ENCODE data around the gene MYO5A. TPM values are rescaled to one million over a fixed set of nuclear protein-coding genes. Genes with fewer than 3 reads are reported as not detected.

The MYO5A gene
- total RNA-seq, 1 experiment from 2014 or later: 9.9 TPM

DNA sequence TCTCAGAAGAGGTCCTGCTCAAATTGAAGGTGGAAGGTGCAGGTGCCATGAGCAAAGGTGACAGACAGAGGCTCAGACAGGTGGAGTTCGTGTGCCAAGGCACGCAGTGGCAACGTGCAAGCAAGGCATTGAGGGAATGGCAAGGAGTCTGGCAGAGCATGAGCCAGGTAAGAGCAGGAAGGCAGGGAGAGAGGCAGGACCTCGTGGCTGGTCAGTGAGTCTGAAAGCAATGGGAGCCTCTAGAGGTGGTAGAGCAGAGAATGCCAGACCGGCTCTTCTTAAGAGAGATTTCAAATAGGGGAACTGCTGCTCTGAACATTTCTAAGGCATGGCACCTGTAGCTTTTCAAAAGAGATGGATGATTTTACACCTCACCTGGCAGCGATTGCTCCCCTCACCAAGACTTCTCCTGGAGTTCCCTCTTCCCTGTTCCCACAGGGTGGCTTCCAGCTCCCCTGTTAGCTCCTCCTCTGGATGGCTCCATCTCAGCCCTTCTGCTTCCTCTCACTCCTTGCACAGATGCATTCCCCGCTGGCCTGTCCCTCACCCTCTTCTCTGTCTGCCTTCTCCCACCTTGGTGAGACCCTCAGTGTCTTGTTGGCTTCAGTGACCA is 235.8 kb downstream of the MYO5A start:
- no peaks in the 10 kb centered on the region for H3K27me3 ChIP-seq (replicated peaks; ENCODE audit: control insufficient read depth, insufficient read depth, low read length)
- TF ChIP-seq, protein P1, sequence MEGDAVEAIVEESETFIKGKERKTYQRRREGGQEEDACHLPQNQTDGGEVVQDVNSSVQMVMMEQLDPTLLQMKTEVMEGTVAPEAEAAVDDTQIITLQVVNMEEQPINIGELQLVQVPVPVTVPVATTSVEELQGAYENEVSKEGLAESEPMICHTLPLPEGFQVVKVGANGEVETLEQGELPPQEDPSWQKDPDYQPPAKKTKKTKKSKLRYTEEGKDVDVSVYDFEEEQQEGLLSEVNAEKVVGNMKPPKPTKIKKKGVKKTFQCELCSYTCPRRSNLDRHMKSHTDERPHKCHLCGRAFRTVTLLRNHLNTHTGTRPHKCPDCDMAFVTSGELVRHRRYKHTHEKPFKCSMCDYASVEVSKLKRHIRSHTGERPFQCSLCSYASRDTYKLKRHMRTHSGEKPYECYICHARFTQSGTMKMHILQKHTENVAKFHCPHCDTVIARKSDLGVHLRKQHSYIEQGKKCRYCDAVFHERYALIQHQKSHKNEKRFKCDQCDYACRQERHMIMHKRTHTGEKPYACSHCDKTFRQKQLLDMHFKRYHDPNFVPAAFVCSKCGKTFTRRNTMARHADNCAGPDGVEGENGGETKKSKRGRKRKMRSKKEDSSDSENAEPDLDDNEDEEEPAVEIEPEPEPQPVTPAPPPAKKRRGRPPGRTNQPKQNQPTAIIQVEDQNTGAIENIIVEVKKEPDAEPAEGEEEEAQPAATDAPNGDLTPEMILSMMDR (IDR thresholded peaks at IDR 0.05; ENCODE audit: insufficient read depth in 1 of 2, low read depth in 1 of 2, low read length in 1 of 2, severe bottlenecking in 1 of 2, unreplicated experiment in 1 of 2): no peak
- Mint-ChIP-seq H3K27ac (ENCODE audit: unreplicated experiment) (no peak overlapping the region), H3K4me3 (ENCODE audit: unreplicated experiment) (no peak overlapping the region), H3K9me3 (ENCODE audit: unreplicated experiment) (no peaks in the 10 kb centered on the region), H3K4me1 (ENCODE audit: low read depth, unreplicated experiment) (peaks cover 36% of the 10 kb centered on the region), H3K36me3 (ENCODE audit: insufficient read depth, unreplicated experiment) (peaks cover 5% of the 10 kb centered on the region), H3K27me3 (ENCODE audit: insufficient read depth, unreplicated experiment) (no peaks in the 10 kb centered on the region)
- H3K4me3 ChIP-seq (ENCODE audit: low read depth, low read length): no peak overlapping the region
- intact Hi-C loops (cut with micrococcal nuclease; ENCODE audit: unreplicated experiment): no loop called here
- H3K9me3 ChIP-seq: no peaks in the 10 kb centered on the region
- H3K36me3 ChIP-seq (ENCODE audit: control insufficient read depth, insufficient read depth, low read length): no peaks in the 10 kb centered on the region
- H3K4me1 ChIP-seq: peaks cover 25% of the 10 kb centered on the region
- no peak for DNase-seq
- CTCF ChIA-PET: no interaction called here
- POLR2A ChIA-PET: no interaction called here
- no TSS peak for BruUV-seq (replicated peaks)

DNA sequence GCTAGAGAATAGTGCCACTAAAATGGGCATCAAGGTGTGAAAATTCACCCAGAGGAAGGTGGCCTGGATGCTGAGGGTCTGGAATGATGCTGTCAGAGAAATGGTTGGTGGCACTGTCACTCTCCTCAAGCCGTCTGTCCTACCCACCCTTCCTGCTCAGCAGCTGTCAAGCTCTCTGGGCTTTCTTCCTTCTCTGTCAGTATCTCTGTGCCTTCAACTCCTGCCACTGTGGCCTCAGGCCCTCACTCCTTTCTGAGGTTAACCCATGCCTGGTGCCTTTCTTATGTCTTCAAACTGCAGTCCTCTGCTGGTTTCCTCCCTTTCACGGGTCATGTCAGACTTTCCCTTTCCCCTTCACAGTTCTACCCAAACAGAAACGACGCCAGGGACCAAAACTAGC is 237.5 kb downstream of the MYO5A start:
- peaks cover 17% of the 10 kb centered on the region for H3K36me3 Mint-ChIP-seq (ENCODE audit: insufficient read depth, unreplicated experiment)
- peaks cover 48% of the 10 kb centered on the region for H3K4me1 Mint-ChIP-seq (ENCODE audit: low read depth, unreplicated experiment)
- Histone ChIP-seq H3K27me3 (replicated peaks; ENCODE audit: control insufficient read depth, insufficient read depth, low read length) (no peaks in the 10 kb centered on the region), H3K4me1 (peaks cover 35% of the 10 kb centered on the region), H3K9me3 (no peaks in the 10 kb centered on the region), H3K36me3 (ENCODE audit: control insufficient read depth, insufficient read depth, low read length) (no peaks in the 10 kb centered on the region), H3K4me3 (ENCODE audit: low read depth, low read length) (no peak overlapping the region)
- H3K27ac Mint-ChIP-seq (ENCODE audit: unreplicated experiment): peak overlapping the region; percentile 31
- intact Hi-C loops (cut with micrococcal nuclease; ENCODE audit: unreplicated experiment): no loop called here
- no peak for DNase-seq
- CTCF ChIA-PET: no interaction called here
- TF ChIP-seq, protein P1 (IDR thresholded peaks at IDR 0.05; ENCODE audit: insufficient read depth in 1 of 2, low read depth in 1 of 2, low read length in 1 of 2, severe bottlenecking in 1 of 2, unreplicated experiment in 1 of 2): no peak
- BruUV-seq (replicated peaks): no TSS peak
- H3K4me3 Mint-ChIP-seq (ENCODE audit: unreplicated experiment): no peak overlapping the region
- POLR2A ChIA-PET: no interaction called here
- H3K27me3 Mint-ChIP-seq (ENCODE audit: insufficient read depth, unreplicated experiment): no peaks in the 10 kb centered on the region
- H3K9me3 Mint-ChIP-seq (ENCODE audit: unreplicated experiment): no peaks in the 10 kb centered on the region

DNA sequence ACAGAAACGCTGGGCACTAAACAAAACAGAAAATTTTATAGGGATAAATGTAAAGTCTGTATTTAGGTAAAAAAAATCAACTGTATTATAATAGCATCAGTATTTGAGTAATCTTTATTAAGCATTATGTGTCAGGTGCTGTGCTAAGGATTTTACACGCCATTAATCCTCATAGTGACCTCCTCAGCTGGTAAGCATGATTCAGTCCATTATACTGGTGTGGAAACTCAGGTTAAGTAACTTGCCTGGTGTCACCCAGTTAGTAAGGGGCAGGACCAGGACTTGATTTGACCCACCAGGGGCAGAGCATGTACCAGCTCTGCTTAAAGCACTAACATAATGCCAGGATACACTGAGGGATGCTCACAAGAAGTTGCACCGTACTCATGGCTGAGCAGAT is 237.9 kb downstream of the MYO5A start:
- no peak for DNase-seq
- Mint-ChIP-seq H3K27me3 (ENCODE audit: insufficient read depth, unreplicated experiment) (no peaks in the 10 kb centered on the region), H3K36me3 (ENCODE audit: insufficient read depth, unreplicated experiment) (peaks cover 17% of the 10 kb centered on the region), H3K27ac (ENCODE audit: unreplicated experiment) (no peak overlapping the region), H3K4me1 (ENCODE audit: low read depth, unreplicated experiment) (peaks cover 48% of the 10 kb centered on the region), H3K9me3 (ENCODE audit: unreplicated experiment) (no peaks in the 10 kb centered on the region), H3K4me3 (ENCODE audit: unreplicated experiment) (no peak overlapping the region)
- H3K36me3 ChIP-seq (ENCODE audit: control insufficient read depth, insufficient read depth, low read length): no peaks in the 10 kb centered on the region
- intact Hi-C loops (cut with micrococcal nuclease; ENCODE audit: unreplicated experiment): no loop called here
- ChIA-PET CTCF (no interaction called here), POLR2A (no interaction called here)
- BruUV-seq (replicated peaks): no TSS peak
- H3K9me3 ChIP-seq: no peaks in the 10 kb centered on the region
- TF ChIP-seq, protein P1 (IDR thresholded peaks at IDR 0.05; ENCODE audit: insufficient read depth in 1 of 2, low read depth in 1 of 2, low read length in 1 of 2, severe bottlenecking in 1 of 2, unreplicated experiment in 1 of 2): no peak
- H3K4me3 ChIP-seq (ENCODE audit: low read depth, low read length): no peak overlapping the region
- peaks cover 35% of the 10 kb centered on the region for H3K4me1 ChIP-seq
- H3K27me3 ChIP-seq (replicated peaks; ENCODE audit: control insufficient read depth, insufficient read depth, low read length): no peaks in the 10 kb centered on the region
